OCI-LY3 (cell line): ENCODE results near the gene UCKL1.

Experiments
- H2AFZ ChIP-seq: fragments of 200-600, 300-600 bp; shearing (Covaris generic); 2 replicates; pipeline ENCODE4 v1.6.0; 2014; ENCODE audit warnings: antibody characterized with exemption, low read depth, low read length
- H3K27ac ChIP-seq: fragments of 200-600, 300-600 bp; sonication (generic); 2 replicates; pipeline ENCODE4 v1.5.1; 2014; ENCODE audit warnings: mild to moderate bottlenecking, low read length, moderate library complexity, mixed read lengths
- H3K27me3 ChIP-seq: fragments of 200-600, 300-600 bp; sonication (generic); 2 replicates; pipeline ENCODE4 v1.6.1; 2014; ENCODE audit warnings: low read depth, low read length, mixed read lengths
- H3K36me3 ChIP-seq: fragments of 200-600, 300-600 bp; sonication (generic); replicated peaks from 2 replicates; pipeline ENCODE3; 2014; ENCODE audit warnings: low read depth, low read length, mixed read lengths
- H3K4me1 ChIP-seq: fragments of 300-600, 200-600 bp; sonication (generic); 2 replicates; pipeline ENCODE4 v1.6.1; 2014; ENCODE audit warnings: low read length, mixed read lengths
- H3K4me2 ChIP-seq: fragments of 200-600, 300-600 bp; sonication (generic); 2 replicates; pipeline ENCODE4 v1.6.1; 2014; ENCODE audit warnings: low read length, mixed read lengths
- H3K4me3 ChIP-seq: fragments of 300-600, 200-600 bp; sonication (generic); 2 replicates; pipeline ENCODE4 v1.5.1; 2014; ENCODE audit warnings: antibody characterized with exemption, mild to moderate bottlenecking, low read length, moderate library complexity
- H3K79me2 ChIP-seq: fragments of 300-600, 200-600 bp; shearing (Covaris generic); 2 replicates; pipeline ENCODE4 v1.6.1; 2014; ENCODE audit warnings: mild to moderate bottlenecking, low read length, mixed read lengths
- H3K9ac ChIP-seq: fragments of 300-600, 200-600 bp; shearing (Covaris generic); 2 replicates; pipeline ENCODE4 v1.6.0; 2014; ENCODE audit warnings: mild to moderate bottlenecking, low read length, moderate library complexity
- H3K9me3 ChIP-seq: fragments of 200-600, 300-600 bp; shearing (Covaris generic); 2 replicates; pipeline ENCODE4 v1.6.1; 2014; ENCODE audit warnings: low read length, mixed read lengths; ENCODE audit not compliant: insufficient read depth
- H4K20me1 ChIP-seq: fragments of 200-600, 300-600 bp; sonication (generic); 2 replicates; pipeline ENCODE4 v1.6.1; 2016; ENCODE audit warnings: low read length, mixed read lengths; ENCODE audit not compliant: insufficient read depth
- CTCF ChIP-seq: fragments of 200-600, 300-600 bp; sonication (generic); IDR thresholded peaks from 2 replicates; pipeline ENCODE4 v1.5.1; 2014; ENCODE audit warnings: antibody characterized with exemption, low read length, low read depth
- EZH2phosphoT487 ChIP-seq: fragments of 200-600 bp; shearing (Covaris generic); IDR thresholded peaks from 2 replicates; pipeline ENCODE4 v1.6.1; 2018; ENCODE audit warnings: antibody characterized with exemption, mixed run types, low read depth

Gene UCKL1

GRCh38 chr20:63890616-63891015 is 65.6 kb downstream of the UCKL1 start:
- Histone ChIP-seq H3K27ac (no peak overlapping the region), H3K9me3 (no peaks in the 10 kb centered on the region), H3K79me2 (peaks cover 4% of the 10 kb centered on the region), H3K4me3 (no peak overlapping the region), H3K9ac (no peak overlapping the region), H2AFZ (no peak overlapping the region), H3K27me3 (no peaks in the 10 kb centered on the region), H3K4me1 (peaks cover 5% of the 10 kb centered on the region), H4K20me1 (peaks cover 5% of the 10 kb centered on the region), H3K4me2 (no peak overlapping the region), H3K36me3 (peaks cover 12% of the 10 kb centered on the region)
- TF ChIP-seq EZH2phosphoT487 (no peak), CTCF (no peak)

- no peak overlapping the region for H3K4me3 ChIP-seq
- no peak overlapping the region for H3K27ac ChIP-seq
- H3K9me3 ChIP-seq = no peaks in the 10 kb centered on the region
- no peak overlapping the region for H3K9ac ChIP-seq
- peaks cover 4% of the 10 kb centered on the region; the same call in 1 of the 2 replicates for H4K20me1 ChIP-seq
- no peak overlapping the region for H3K4me2 ChIP-seq
- no peaks in the 10 kb centered on the region for H3K27me3 ChIP-seq
- H3K4me1 ChIP-seq = peaks cover 9% of the 10 kb centered on the region
- H3K36me3 ChIP-seq = peaks cover 12% of the 10 kb centered on the region
- no peaks in the 10 kb centered on the region; the same call in 1 of the 2 replicates for H3K79me2 ChIP-seq
- H2AFZ ChIP-seq = no peak overlapping the region
- TF ChIP-seq EZH2phosphoT487 = no peak
- no peak for TF ChIP-seq CTCF
Measured at GRCh38 chr20:63890201-63890576, 66.0 kb downstream of the UCKL1 start.
